Ishikawa (cell line): ENCODE measurements around the gene ADIPOR1.

Source experiments
- CEBPB ChIP-seq: IDR thresholded peaks from 2 replicates; pipeline ENCODE4 v1.6.1; 2012
- CREB1 ChIP-seq: IDR thresholded peaks from 2 replicates; pipeline ENCODE4 v1.6.1; 2012; ENCODE audit warnings: low read depth
- EGR1 ChIP-seq: IDR thresholded peaks from 2 replicates; pipeline ENCODE4 v1.6.1; 2012
- EP300 ChIP-seq: IDR thresholded peaks from 2 replicates; pipeline ENCODE4 v1.6.1; 2012; ENCODE audit warnings: borderline replicate concordance
- FOXM1 ChIP-seq: IDR thresholded peaks from 2 replicates; pipeline ENCODE4 v1.6.1; 2012; ENCODE audit warnings: low read depth, borderline replicate concordance
- NFIC ChIP-seq: IDR thresholded peaks from 2 replicates; pipeline ENCODE4 v1.6.1; 2012
- RAD21 ChIP-seq: IDR thresholded peaks from 2 replicates; pipeline ENCODE4 v1.6.1; 2012; ENCODE audit warnings: low read depth
- REST ChIP-seq: IDR thresholded peaks from 2 replicates; pipeline ENCODE4 v1.6.1; 2012; ENCODE audit warnings: low read depth, mild to moderate bottlenecking
- TAF1 ChIP-seq: IDR thresholded peaks from 2 replicates; pipeline ENCODE4 v1.6.1; 2012; ENCODE audit warnings: low read depth, mild to moderate bottlenecking
- TCF12 ChIP-seq: IDR thresholded peaks from 2 replicates; pipeline ENCODE4 v1.6.1; 2012; ENCODE audit warnings: low read depth
- TEAD4 ChIP-seq: IDR thresholded peaks from 2 replicates; pipeline ENCODE4 v1.6.1; 2012
- USF1 ChIP-seq: IDR thresholded peaks from 2 replicates; pipeline ENCODE4 v1.6.1; 2012
- YY1 ChIP-seq: IDR thresholded peaks from 2 replicates; pipeline ENCODE4 v1.6.1; 2012; ENCODE audit warnings: low read depth
- ZBTB7A ChIP-seq: IDR thresholded peaks from 2 replicates; pipeline ENCODE4 v1.6.1; 2012; ENCODE audit warnings: low read depth
- TF ChIP-seq, protein P1 (sequence below): IDR thresholded peaks from 2 replicates; pipeline ENCODE4 v1.6.1; 2012

ADIPOR1 gene

DNA sequence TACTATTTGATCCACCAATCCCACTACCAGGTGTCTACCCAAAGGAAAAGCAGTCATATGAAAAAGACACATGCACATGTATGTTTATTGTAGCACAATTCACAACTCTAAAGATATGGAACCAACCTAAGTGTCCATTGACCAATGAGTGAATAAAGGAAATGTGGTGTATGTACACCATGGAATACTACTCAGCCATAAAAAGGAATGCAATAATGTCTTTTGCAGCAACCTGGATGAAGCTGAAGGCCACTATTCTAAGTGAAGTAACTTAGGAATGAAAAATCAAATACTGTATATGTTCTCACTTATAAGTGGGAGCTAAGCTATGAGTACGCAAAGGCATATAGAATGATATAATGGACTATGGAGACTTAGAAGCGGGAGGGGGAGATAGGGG lies 12.6 kb downstream of the ADIPOR1 start:
- no peak for TF ChIP-seq TCF12
- no peak for TF ChIP-seq EP300
- TF ChIP-seq, protein P1, sequence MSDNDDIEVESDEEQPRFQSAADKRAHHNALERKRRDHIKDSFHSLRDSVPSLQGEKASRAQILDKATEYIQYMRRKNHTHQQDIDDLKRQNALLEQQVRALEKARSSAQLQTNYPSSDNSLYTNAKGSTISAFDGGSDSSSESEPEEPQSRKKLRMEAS = no peak
- TF ChIP-seq USF1 = no peak
- no peak for TF ChIP-seq CREB1
- TF ChIP-seq TEAD4 = no peak
- no peak for TF ChIP-seq EGR1
- TF ChIP-seq RAD21 = no peak
- no peak for TF ChIP-seq TAF1
- no peak for TF ChIP-seq FOXM1
- TF ChIP-seq ZBTB7A = no peak
- no peak for TF ChIP-seq NFIC
- TF ChIP-seq CEBPB = no peak
- TF ChIP-seq YY1 = no peak
- no peak for TF ChIP-seq REST

DNA sequence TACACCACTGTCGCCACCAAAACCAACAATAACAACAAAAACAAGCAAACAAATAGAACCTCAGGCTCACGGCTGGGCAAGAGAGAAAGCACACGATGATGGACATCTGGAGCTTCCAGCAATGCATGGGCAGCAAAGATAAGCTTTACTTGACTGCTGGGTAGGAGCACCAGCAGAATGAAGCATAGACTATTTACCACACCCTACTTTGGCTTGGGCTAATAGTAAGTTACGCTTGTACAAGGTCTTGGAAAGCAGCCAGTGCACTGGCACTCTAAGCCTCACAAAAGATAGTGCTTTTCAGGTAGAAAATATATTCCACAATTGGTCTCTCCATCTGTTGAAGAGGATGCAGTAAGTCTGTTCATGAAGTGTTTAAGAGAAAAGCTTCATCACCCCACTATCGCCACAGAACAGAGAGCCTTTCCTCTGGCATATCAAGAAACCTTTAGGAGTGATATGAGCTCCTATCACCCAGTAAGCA lies 13.6 kb downstream of the ADIPOR1 start:
- TF ChIP-seq FOXM1 (no peak), TEAD4 (no peak), RAD21 (no peak), USF1 (no peak)

- TF ChIP-seq REST (no peak), USF1 (no peak), CEBPB (no peak), TCF12 (no peak), CREB1 (no peak), EGR1 (no peak), YY1 (no peak), FOXM1 (no peak), TAF1 (no peak)
- TF ChIP-seq, protein P1 = no peak
These were observed 15.7 kb downstream of the ADIPOR1 start for GRCh38 chr1:202942426-202942825.

DNA sequence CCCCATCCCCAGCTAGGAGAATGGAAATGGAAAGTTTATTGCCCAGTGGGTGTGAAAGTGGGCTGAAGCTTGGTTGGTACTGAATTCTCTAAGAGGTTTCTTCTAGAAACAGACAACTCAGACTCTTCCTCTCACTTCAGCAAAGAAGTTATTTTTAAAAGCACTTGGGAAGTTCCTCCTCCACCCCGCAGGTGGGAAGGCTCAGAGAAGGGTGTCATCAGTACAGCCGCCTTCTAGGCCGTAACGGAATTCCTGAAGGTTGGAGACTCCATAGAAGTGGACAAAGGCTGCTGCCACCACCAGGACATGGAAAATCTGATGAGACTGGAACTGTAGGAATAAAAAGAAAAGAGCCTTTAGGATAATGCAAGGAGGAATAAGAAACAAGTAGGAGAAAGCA lies 16.7 kb downstream of the ADIPOR1 start:
- no peak for TF ChIP-seq TEAD4
- no peak for TF ChIP-seq TCF12
- TF ChIP-seq TAF1 = no peak
- TF ChIP-seq RAD21 = no peak
- TF ChIP-seq, protein P1 = no peak
- TF ChIP-seq REST = no peak
- TF ChIP-seq ZBTB7A = no peak
- TF ChIP-seq EP300 = no peak
- TF ChIP-seq USF1 = no peak
- TF ChIP-seq CEBPB = no peak
- TF ChIP-seq CREB1 = no peak
- TF ChIP-seq FOXM1 = no peak
- no peak for TF ChIP-seq EGR1
- TF ChIP-seq YY1 = no peak
- no peak for TF ChIP-seq NFIC
